ENCODE results near the gene GCK. TPM values are rescaled to one million over a fixed set of nuclear protein-coding genes. Genes with fewer than 3 reads are reported as not detected.

The GCK gene
- total and polyA plus RNA-seq, 4 donors: 0.09 to 12.7 (median 0.44) TPM

- H3K4me3 ChIP-seq (ENCODE audit: low read depth in 1 of 3, low read length in 3 of 3): no peak overlapping the region
- WGBS: 89% methylated on average over 6 of the region's 6 CpGs
- peaks cover 0 to 4% (median 2%) of the 10 kb centered on the region in 4 donors for H3K4me1 ChIP-seq (ENCODE audit: control insufficient read depth in 4 of 4, insufficient read depth in 4 of 4, low read length in 3 of 4)
- TF ChIP-seq HNF4G (IDR thresholded peaks at IDR 0.05): no peak
- H3K27ac ChIP-seq (ENCODE audit: low read depth in 1 of 2, low read length in 2 of 2): no peak overlapping the region
- DNase-seq (ENCODE audit: low spot score): no peak
- H3K9me3 ChIP-seq (ENCODE audit: control insufficient read depth in 4 of 4, low read length in 3 of 4): no peaks in the 10 kb centered on the region
- no peaks in the 10 kb centered on the region for H3K27me3 ChIP-seq (ENCODE audit: control insufficient read depth in 4 of 4, insufficient read depth in 4 of 4, low read length in 3 of 4)
- H3K9ac ChIP-seq (ENCODE audit: low read depth in 1 of 2, low read length in 2 of 2): no peak overlapping the region
- H3K36me3 ChIP-seq (ENCODE audit: control insufficient read depth in 4 of 4, insufficient read depth in 3 of 4, low read depth in 1 of 4, low read length in 3 of 4): no peaks in the 10 kb centered on the region
Observed at GRCh38 chr7:44098092-44099068, 90.9 kb downstream of the GCK start.

DNA sequence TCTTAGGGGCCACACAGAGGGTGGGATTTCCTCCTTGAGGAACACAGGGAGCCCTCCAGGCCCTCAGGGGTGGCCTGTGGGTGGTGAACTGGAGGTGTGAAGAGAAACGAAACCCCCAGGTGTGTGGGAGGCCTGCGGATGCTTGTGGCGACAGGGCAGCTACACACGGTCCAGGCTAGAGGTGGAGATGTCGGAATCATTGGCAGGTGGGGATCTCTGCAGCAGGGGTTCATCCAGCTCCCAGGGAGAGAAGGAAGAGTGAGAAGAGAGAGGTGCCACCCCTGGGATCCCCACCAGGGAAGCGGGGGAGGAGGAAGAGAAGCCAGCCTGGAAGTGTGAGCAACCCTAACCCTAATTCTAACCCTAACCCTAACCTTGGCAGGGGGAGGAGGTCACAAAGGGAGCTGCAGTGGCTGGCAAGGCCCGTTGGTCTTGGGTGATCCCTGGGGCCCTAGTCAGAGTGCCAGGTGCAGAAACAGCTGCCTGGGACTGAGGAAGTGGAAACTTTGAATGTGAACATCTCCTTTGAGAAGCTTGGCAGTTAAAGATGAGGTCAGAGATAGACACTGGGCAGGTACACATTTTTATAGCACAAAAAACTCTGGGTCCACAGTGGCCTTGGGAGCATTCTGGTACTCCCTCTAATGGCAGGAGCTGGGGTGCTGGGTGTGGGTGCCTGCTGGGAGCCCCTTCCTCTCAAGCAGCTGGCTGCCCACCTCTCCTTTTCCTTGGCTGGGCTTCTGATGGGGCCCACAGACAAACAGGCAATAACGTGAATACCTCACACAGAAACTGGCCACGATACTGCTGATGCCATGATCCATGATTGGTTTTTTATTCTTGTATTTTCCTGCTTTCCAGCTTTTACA is 91.9 kb downstream of the GCK start:
- Histone ChIP-seq H3K9me3 (ENCODE audit: control insufficient read depth in 4 of 4, low read length in 3 of 4) (no peaks in the 10 kb centered on the region), H3K27ac (ENCODE audit: low read depth in 1 of 2, low read length in 2 of 2) (no peak overlapping the region), H3K27me3 (ENCODE audit: control insufficient read depth in 4 of 4, insufficient read depth in 4 of 4, low read length in 3 of 4) (no peaks in the 10 kb centered on the region), H3K4me3 (ENCODE audit: low read depth in 1 of 3, low read length in 3 of 3) (no peak overlapping the region), H3K36me3 (ENCODE audit: control insufficient read depth in 4 of 4, insufficient read depth in 3 of 4, low read depth in 1 of 4, low read length in 3 of 4) (no peaks in the 10 kb centered on the region), H3K4me1 (ENCODE audit: control insufficient read depth in 4 of 4, insufficient read depth in 4 of 4, low read length in 3 of 4) (peaks cover 0 to 4% (median 2%) of the 10 kb centered on the region in 4 donors), H3K9ac (ENCODE audit: low read depth in 1 of 2, low read length in 2 of 2) (no peak overlapping the region)
- no peak for DNase-seq (ENCODE audit: low spot score)
- TF ChIP-seq JUND (IDR thresholded peaks at IDR 0.05) (no peak), ATF3 (IDR thresholded peaks at IDR 0.05) (no peak), HNF4A (conservative IDR thresholded peaks at IDR 0.05) (no peak), NR2F2 (IDR thresholded peaks at IDR 0.05) (no peak), YY1 (IDR thresholded peaks at IDR 0.05) (no peak), REST (IDR thresholded peaks at IDR 0.05) (no peak), HNF4G (IDR thresholded peaks at IDR 0.05) (no peak), TAF1 (conservative IDR thresholded peaks at IDR 0.05) (no peak), RAD21 (IDR thresholded peaks at IDR 0.05) (no peak), EGR1 (IDR thresholded peaks at IDR 0.05; ENCODE audit: low read depth in 2 of 2) (no peak), MAX (IDR thresholded peaks at IDR 0.05) (no peak), GABPA (IDR thresholded peaks at IDR 0.05 in 1 of 2, conservative IDR thresholded peaks at IDR 0.05 in 1 of 2) (no peak), SP1 (IDR thresholded peaks at IDR 0.05) (no peak), FOXA2 (IDR thresholded peaks at IDR 0.05) (no peak), ZBTB33 (IDR thresholded peaks at IDR 0.05) (no peak)
- TF ChIP-seq, protein P1, sequence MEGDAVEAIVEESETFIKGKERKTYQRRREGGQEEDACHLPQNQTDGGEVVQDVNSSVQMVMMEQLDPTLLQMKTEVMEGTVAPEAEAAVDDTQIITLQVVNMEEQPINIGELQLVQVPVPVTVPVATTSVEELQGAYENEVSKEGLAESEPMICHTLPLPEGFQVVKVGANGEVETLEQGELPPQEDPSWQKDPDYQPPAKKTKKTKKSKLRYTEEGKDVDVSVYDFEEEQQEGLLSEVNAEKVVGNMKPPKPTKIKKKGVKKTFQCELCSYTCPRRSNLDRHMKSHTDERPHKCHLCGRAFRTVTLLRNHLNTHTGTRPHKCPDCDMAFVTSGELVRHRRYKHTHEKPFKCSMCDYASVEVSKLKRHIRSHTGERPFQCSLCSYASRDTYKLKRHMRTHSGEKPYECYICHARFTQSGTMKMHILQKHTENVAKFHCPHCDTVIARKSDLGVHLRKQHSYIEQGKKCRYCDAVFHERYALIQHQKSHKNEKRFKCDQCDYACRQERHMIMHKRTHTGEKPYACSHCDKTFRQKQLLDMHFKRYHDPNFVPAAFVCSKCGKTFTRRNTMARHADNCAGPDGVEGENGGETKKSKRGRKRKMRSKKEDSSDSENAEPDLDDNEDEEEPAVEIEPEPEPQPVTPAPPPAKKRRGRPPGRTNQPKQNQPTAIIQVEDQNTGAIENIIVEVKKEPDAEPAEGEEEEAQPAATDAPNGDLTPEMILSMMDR (IDR thresholded peaks at IDR 0.05; ENCODE audit: low read depth, low read length, missing input control): no peak
- 89% methylated on average over 9 of the region's 9 CpGs for WGBS
